HCT116 (cell line): ENCODE results near the gene IGSF21.

Experiments
- POLR2A ChIP-seq: IDR thresholded peaks from 2 replicates; pipeline ENCODE4 v1.7.0; 2011; ENCODE audit warnings: borderline replicate concordance; ENCODE audit not compliant: insufficient read depth, insufficient read length; ENCODE audit errors: extremely low read depth
- ZNF274 ChIP-seq: fragments of 200-500 bp; sonication (Bioruptor generic); IDR thresholded peaks from 2 replicates; pipeline ENCODE4 v1.6.1; 2014; ENCODE audit warnings: mild to moderate bottlenecking, low read depth, low read length, inconsistent platforms

GRCh38 chr1:18384471-18384870 lies 276.9 kb downstream of the IGSF21 start:
- TF ChIP-seq POLR2A (no peak), ZNF274 (no peak)
